Measurements from ENCODE around the gene GLIS1.
A peak's percentile ranks its signal among the peaks of the same experiment; 100 is the strongest.

Gene GLIS1

GRCh38 chr1:53495633-53496345 is 243.2 kb downstream of the GLIS1 start:
- no peak for DNase-seq (ENCODE audit: low read depth, low spot score)

GRCh38 chr1:53490351-53490750 is 248.6 kb downstream of the GLIS1 start:
- DNase-seq (ENCODE audit: low read depth, low spot score): no peak

GRCh38 chr1:53486395-53487026 is 252.5 kb downstream of the GLIS1 start:
- no peak for DNase-seq (ENCODE audit: low read depth, low spot score)

- peak; percentile 23 for DNase-seq (ENCODE audit: low read depth, low spot score)
Measured at GRCh38 chr1:53485478-53486394, 253.2 kb downstream of the GLIS1 start.

GRCh38 chr1:53484705-53485477 is 254.1 kb downstream of the GLIS1 start:
- no peak for DNase-seq (ENCODE audit: low read depth, low spot score)

GRCh38 chr1:53483656-53484055 is 255.3 kb downstream of the GLIS1 start:
- no peak for DNase-seq (ENCODE audit: low read depth, low spot score)

DNA sequence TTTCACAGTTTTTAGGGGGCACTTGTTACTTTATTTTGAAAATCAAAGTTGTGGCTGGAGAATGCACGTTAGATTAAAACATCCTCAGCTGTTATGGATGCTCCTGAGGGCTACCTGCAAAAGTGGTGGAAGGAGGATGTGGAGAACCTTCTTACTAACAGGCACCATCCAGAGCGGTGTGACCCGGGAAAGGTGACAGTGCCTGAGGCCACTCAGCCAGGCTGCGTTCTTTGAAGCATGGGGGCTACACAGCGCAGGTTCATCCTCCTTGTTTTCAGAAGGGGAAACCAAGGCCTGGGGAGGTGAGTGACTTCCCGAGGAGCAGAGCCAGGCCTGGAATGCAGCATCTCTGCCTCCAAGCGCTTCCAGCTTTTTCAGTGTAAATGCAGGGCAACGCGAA is 255.8 kb downstream of the GLIS1 start:
- no peak for DNase-seq (ENCODE audit: low read depth, low spot score)

DNA sequence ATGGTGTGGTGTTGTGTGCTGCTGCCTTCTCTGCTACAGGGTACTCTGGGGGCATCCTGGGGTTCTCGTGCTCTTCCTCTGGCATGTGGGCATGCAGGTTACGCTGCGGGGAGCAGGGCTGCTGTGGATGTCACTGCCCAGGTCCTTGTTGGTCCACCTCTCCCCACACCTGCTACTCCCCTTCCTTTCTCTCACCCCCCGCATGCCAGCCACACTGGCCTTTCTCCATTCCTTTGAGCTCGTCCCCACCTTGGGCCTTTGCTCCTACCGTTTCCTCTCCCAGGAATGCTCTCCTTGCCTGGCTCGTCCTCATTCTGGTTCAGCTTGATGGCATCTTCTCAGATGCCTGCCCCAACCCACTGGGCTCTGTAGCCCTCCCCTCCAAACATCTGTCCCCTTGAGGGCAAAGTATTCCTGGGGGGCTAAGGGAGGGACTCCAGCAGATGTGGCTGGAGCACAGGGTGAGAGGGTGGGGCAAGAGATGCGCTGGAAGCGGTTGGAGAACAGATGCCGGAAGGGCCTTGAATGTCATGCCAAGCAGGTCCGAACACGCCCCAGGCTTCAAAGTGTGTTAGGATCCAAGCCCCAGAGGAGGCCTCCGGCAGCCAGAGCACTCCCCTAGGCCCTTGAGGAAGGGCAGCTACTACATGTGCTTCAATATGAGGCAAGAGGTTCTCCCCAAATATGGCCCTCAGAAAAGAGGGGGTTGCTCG is 256.4 kb downstream of the GLIS1 start:
- no peak for DNase-seq (ENCODE audit: low read depth, low spot score)

DNA sequence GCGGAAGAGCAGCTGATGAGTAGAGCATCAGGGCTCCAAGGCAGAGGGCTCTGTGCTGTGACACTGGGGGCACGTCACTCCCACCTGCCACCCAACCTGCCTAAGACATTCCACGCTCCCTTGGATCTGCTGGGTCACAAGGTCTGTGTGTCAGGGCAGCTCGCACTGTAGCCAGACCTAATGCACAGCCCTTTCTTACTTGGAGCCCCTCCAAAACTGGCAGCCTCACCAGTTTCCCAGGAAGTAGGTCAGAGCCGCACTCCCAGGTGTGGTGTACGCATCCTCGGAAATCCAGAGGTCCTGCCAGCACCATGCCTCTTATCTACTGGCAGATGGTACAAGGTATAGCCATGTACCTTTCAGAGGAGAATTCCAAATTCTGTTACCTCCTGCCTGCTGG is 257.5 kb downstream of the GLIS1 start:
- DNase-seq (ENCODE audit: low read depth, low spot score): no peak

- no peak for DNase-seq (ENCODE audit: low read depth, low spot score)
Measured at GRCh38 chr1:53480678-53481077, 258.3 kb downstream of the GLIS1 start.

DNA sequence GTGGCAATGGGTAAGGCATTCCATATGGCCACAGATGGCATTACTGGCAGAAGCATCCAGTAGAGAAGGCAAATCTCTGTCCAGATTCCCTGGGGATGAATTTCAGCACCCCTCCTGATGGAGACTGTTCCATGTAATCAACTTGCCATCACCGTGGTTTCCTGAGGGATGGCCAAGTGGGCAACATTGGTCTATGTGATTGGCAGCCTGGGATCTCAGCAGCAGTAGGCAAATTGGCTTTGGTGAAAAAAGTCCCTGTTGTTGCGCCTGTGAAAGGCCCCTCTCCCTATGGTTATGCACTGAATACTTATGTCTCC is 260.5 kb downstream of the GLIS1 start:
- no peak for DNase-seq (ENCODE audit: low read depth, low spot score)

DNA sequence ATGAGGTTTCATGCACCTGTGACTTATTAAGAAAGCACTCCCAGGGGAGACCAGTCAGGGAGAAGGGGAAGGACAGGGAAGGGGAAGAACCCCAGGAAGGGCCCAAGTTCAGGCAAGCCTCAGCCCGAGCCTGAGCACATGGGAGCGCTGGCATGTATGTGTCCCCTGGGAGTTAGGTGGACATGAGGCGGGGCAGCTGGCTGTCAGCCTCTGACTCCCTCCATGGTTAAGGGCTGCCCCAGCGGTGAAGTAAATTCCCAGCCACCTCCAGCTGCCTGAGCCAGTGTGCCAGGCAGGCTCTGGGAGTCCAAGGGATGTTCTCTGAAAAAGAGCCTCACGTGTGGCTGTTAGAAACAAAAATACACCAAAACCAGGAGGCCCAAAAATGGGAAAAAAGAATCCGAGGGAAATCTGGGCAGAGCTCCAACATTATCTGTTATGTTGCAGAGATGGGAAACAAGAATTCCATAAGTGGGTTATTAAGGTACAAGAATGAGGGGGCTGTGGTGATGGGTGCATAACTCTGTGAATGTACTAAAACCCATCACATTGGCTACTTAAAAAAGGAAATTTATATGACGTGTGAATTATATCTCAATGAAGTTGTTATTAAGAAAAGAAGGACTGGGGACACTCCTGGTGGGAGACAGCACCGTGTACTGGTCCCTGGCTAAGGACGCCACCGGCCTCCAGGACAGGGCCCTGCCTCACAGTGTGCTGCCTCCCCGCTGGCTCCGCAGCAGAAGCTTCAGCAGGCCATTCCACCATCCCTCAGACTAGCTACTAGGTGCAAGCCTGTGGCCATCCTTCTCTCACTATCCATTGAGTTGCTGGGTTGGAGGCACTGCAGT is 261.1 kb downstream of the GLIS1 start:
- no peak for DNase-seq (ENCODE audit: low read depth, low spot score)

- DNase-seq (ENCODE audit: low read depth, low spot score): no peak
Measured at GRCh38 chr1:53476579-53476978, 262.4 kb downstream of the GLIS1 start.

GRCh38 chr1:53475664-53476063 is 263.3 kb downstream of the GLIS1 start:
- DNase-seq (ENCODE audit: low read depth, low spot score): no peak

- DNase-seq (ENCODE audit: low read depth, low spot score): no peak
Measured at GRCh38 chr1:53473463-53473862, 265.5 kb downstream of the GLIS1 start.

GRCh38 chr1:53471000-53471399 is 268.0 kb downstream of the GLIS1 start:
- DNase-seq (ENCODE audit: low read depth, low spot score): no peak

DNA sequence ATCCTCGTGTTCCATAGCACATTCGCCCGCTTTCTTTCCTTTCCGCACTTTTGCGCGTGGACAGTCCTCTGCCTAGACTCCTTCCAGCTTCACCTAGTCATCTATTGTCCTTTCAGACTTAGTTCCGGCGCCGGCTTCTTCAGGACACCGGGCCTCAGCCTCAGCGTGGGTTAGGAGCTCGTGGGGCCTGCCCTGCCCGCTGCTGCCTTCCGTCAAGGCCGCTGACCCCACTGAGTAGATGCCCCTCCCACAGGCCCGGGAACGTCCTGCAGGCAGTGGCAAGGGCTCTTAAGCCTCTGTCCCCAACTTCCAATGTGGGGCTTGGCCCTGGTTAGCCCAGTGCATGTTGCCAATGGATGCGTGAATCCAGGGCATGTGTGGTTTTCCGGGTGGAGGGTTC is 268.4 kb downstream of the GLIS1 start:
- DNase-seq (ENCODE audit: low read depth, low spot score): no peak

GRCh38 chr1:53470155-53470554 is 268.8 kb downstream of the GLIS1 start:
- no peak for DNase-seq (ENCODE audit: low read depth, low spot score)

GRCh38 chr1:53469373-53469772 is 269.6 kb downstream of the GLIS1 start:
- no peak for DNase-seq (ENCODE audit: low read depth, low spot score)

GRCh38 chr1:53468374-53468773 is 270.6 kb downstream of the GLIS1 start:
- DNase-seq (ENCODE audit: low read depth, low spot score): no peak
